Pancreas (tissue), 10 donors: Measurements from ENCODE around the gene C9. TPM values are rescaled to one million over a fixed set of nuclear protein-coding genes. Genes with fewer than 3 reads are reported as not detected.
"Not testable (repeated sequence)": the region's sequence is repeated elsewhere in the genome, so short reads cannot be mapped to it uniquely, and the experiment has no call there.

ENCODE experiments used
- ATAC-seq, 4 donors: fragments of 200-7000 bp; cut with Tn5 transposase; one replicate each; pipeline versions ENCODE4 v1.8.0 to v1.9.1; 2020; ENCODE audit warnings: mild to moderate bottlenecking in 4 of 4, moderate library complexity in 4 of 4
- DNase-seq, 6 donors: peaks; one replicate each; pipeline ENCODE4 v3.0.0-alpha.2; 2020
- FAIRE-seq: peaks from 2 replicates; lab custom pipeline; 2012; peaks lifted over from hg19 to GRCh38; lab: Jason Lieb, UNC
- H3K27ac ChIP-seq, 4 donors: fragments of 200-600 bp; sonication (generic); 1 replicate in 3 of 4; 2 replicates in 1 of 4; pipeline versions ENCODE4 v1.5.0 to v1.8.0; 2020
- H3K27me3 ChIP-seq, 4 donors: fragments of 200-600 bp; one replicate each; pipeline ENCODE4 v1.8.0; 2021
- H3K36me3 ChIP-seq, 3 donors: fragments of 200-600 bp; sonication (generic) in 1 of 3; one replicate each; pipeline versions ENCODE4 v1.5.0 to v1.8.0; 2020 to 2021
- H3K4me1 ChIP-seq, 3 donors: fragments of 200-600 bp; one replicate each; pipeline ENCODE4 v1.8.0; 2021
- H3K4me3 ChIP-seq, 4 donors: fragments of 200-600 bp; sonication (generic) in 2 of 4; one replicate each; pipeline versions ENCODE4 v1.5.0 to v1.8.0; 2020 to 2021
- H3K9me3 ChIP-seq, 4 donors: fragments of 200-600 bp; one replicate each; pipeline ENCODE4 v1.8.0; 2021
- WGBS, 2 donors: extraction: QIAGEN DNeasy Blood & Tissue Kit; methylation state at CpG; one replicate each; pipeline ENCODE4 v1.1.7; 2013; 5-methylcytosine and 5-hydroxymethylcytosine counted together
- intact Hi-C, 3 donors: fragments of 100-400 bp; cut with DNase I; formaldehyde crosslinking; loops; one replicate each; pipeline versions ENCODE4 v1.11.1 to v1.14.2; 2022
- polyA plus RNA-seq, 2 donors: library from polyadenylated mRNA; stranded (reverse); fragments of 200-250 nt; gene quantifications; one replicate each; pipeline ENCODE4 v1.2.3, GENCODE V29; 2013
- total RNA-seq, 6 donors: library from RNA; stranded (reverse); fragmentation: NEBNext Ultra II Directional in 4 of 6; extraction: Animal tissue kit (Norgen Biotek cat#: 25700) in 4 of 6; gene quantifications; one replicate each; pipeline versions ENCODE4 v1.2.1 to v1.2.4, GENCODE V29; 2021 to 2023
- TF ChIP-seq, protein P1 (sequence below), 4 donors: fragments of 200-600 bp; sonication (generic) in 3 of 4; IDR thresholded peaks; one replicate each; pipeline versions ENCODE4 v1.5.0 to v1.8.0; 2021; ENCODE audit warnings: antibody characterized with exemption in 4 of 4
- donor health status: healthy with polysubstance abuse.
- donor health status: DM: no; HTN: no; CAD: no; lungs with moderate emphysema.
- donor health status: DM: no; HTN: no; CAD: no.
- donor health status: control.
- donor health status: control.
- donor health status: Bipolar disorder and iron deficiency.
- donor health status: DM: yes; HTN: yes; CAD: no.
- donor health status: DM: no; HTN: no; CAD: no.
- donor health status: DM: no; HTN: no; CAD: no.
- donor health status: DM: yes; HTN: yes; CAD: no.

Gene C9
- total and polyA plus RNA-seq, 8 donors = 0.82 TPM; not detected in 7

DNA sequence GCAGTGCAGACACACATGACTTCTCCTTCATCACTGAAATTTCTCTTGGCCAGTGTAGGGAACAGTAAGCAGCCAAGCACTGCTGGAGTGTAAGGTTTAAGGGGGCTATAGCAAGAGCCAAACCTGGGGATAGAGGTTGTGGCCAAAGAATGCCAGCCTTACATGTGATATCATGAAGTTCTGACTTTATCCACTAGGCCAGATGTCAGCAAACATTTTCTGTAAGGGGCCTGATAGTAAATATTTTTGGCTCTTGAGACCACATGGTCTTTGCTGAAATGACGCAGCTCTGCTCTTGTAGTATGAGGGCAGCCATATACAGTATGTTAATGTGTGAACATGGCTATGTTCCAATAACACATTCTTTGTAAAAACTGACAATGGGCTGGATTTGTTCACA lies 115.2 kb downstream of the C9 start:
- no peak for DNase-seq
- Histone ChIP-seq H3K4me1 (no peaks in the 10 kb centered on the region), H3K9me3 (no peaks in the 10 kb centered on the region), H3K27me3 (no peaks in the 10 kb centered on the region), H3K4me3 (no peak overlapping the region), H3K36me3 (no peaks in the 10 kb centered on the region), H3K27ac (no peak overlapping the region)
- intact Hi-C loops = no loop called here
- 63 to 83% methylated on average over 1 of the region's 1 CpG for WGBS, 2 donors
- ATAC-seq = no peak
- FAIRE-seq = no peak
- TF ChIP-seq, protein P1, sequence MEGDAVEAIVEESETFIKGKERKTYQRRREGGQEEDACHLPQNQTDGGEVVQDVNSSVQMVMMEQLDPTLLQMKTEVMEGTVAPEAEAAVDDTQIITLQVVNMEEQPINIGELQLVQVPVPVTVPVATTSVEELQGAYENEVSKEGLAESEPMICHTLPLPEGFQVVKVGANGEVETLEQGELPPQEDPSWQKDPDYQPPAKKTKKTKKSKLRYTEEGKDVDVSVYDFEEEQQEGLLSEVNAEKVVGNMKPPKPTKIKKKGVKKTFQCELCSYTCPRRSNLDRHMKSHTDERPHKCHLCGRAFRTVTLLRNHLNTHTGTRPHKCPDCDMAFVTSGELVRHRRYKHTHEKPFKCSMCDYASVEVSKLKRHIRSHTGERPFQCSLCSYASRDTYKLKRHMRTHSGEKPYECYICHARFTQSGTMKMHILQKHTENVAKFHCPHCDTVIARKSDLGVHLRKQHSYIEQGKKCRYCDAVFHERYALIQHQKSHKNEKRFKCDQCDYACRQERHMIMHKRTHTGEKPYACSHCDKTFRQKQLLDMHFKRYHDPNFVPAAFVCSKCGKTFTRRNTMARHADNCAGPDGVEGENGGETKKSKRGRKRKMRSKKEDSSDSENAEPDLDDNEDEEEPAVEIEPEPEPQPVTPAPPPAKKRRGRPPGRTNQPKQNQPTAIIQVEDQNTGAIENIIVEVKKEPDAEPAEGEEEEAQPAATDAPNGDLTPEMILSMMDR (IDR thresholded peaks at IDR 0.05) = no peak

DNA sequence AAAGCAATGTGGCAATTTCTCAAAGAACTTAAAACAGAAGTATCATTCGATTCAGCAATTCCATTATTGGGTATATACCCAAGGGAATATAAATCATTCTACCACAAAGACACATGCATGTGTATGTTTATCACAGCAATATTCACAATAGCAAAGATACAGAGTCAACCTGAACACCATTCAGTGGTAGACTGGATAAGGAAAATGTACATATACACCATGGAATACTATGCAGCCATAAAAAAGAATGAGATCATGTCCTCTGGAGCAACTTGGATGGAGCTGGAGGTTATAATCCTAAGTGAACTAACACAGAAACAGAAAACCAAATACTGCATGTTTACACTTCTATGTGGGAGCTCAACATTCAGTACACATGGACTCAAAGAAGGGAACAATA lies 123.5 kb downstream of the C9 start:
- 71 to 94% methylated on average over 1 of the region's 1 CpG for WGBS, 2 donors

DNA sequence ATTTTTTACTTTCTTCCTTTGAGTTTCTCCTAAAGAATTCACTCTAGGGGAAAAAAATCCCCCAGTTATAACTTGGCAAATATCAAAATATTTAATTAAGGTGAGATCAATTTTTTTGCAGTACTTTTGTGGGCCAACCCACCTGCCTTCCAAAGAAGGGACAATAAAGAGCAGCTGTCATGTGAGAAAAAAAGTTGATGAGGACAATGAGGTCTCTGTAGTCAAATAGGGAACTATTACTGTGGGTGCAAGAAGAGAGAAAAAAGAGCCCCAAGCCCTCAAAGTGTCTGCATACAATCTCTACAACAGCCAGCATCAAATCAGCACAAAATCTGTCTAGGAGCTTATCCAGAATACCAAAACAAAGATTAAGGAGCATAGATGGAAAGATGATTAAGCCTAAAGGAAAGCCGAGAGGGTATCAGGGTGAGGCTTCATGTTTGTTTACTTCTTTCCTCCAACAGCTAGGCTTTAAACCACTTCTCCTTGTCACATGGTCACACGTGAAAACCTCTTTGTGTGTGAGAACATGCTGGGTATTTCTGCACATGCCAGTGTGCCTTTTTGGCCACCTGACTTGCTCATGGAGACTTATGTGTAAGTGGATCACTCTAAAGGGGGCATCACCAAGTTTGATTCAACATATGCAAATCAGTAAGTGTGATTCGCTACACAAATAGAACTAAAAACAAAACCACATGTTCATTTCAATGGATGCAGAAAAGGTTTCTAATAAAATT lies 125.8 kb downstream of the C9 start:
- ATAC-seq (peak in 1 of 4 donors; percentile 37), DNase-seq (no peak), FAIRE-seq (no peak)
- no peak overlapping the region for H3K27ac ChIP-seq
- H3K9me3 ChIP-seq = no peaks in the 10 kb centered on the region
- H3K36me3 ChIP-seq = no peaks in the 10 kb centered on the region
- 38 to 52% methylated on average over 3 of the region's 3 CpGs for WGBS, 2 donors
- H3K4me3 ChIP-seq = no peak overlapping the region
- TF ChIP-seq, protein P1 (IDR thresholded peaks at IDR 0.05) = no peak
- H3K4me1 ChIP-seq = no peaks in the 10 kb centered on the region
- H3K27me3 ChIP-seq = no peaks in the 10 kb centered on the region
- intact Hi-C loops = no loop called here

More for the DNA sequence above, 123.5 kb downstream of the C9 start:
- Histone ChIP-seq H3K36me3 (no peaks in the 10 kb centered on the region), H3K9me3 (no peaks in the 10 kb centered on the region), H3K4me1 (no peaks in the 10 kb centered on the region), H3K27ac (no peak overlapping the region), H3K4me3 (no peak overlapping the region), H3K27me3 (no peaks in the 10 kb centered on the region)
- ATAC-seq (no peak), DNase-seq (no peak), FAIRE-seq (no peak)
- TF ChIP-seq, protein P1 (IDR thresholded peaks at IDR 0.05) = no peak
- intact Hi-C loops = no loop called here

DNA sequence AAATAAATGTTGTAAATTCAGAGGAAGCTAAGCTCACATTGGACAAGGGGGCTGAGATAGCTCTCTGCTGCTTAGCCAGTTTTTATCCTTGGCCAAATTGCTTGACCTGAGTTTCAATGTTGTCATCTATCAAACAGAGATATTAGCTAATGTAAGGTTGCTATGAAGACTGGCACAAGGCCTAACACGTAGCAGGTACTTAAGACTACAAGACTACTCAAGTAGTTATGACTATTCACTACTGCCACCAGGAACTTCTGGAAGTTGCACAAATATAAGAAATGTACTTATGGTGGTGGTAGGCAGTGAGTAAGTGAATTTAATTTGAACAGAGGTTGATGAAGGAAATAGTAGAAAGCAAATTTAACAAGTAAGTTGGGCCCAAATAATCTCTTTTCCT lies 127.6 kb downstream of the C9 start:
- H3K27ac ChIP-seq = no peak overlapping the region
- no peaks in the 10 kb centered on the region for H3K36me3 ChIP-seq
- DNase-seq = no peak
- no peaks in the 10 kb centered on the region for H3K4me1 ChIP-seq
- H3K27me3 ChIP-seq = no peaks in the 10 kb centered on the region
- TF ChIP-seq, protein P1 (IDR thresholded peaks at IDR 0.05) = no peak
- 59 to 75% methylated on average over 1 of the region's 1 CpG for WGBS, 2 donors
- intact Hi-C loops = no loop called here
- H3K9me3 ChIP-seq = no peaks in the 10 kb centered on the region
- H3K4me3 ChIP-seq = no peak overlapping the region
- FAIRE-seq = no peak
- no peak for ATAC-seq

DNA sequence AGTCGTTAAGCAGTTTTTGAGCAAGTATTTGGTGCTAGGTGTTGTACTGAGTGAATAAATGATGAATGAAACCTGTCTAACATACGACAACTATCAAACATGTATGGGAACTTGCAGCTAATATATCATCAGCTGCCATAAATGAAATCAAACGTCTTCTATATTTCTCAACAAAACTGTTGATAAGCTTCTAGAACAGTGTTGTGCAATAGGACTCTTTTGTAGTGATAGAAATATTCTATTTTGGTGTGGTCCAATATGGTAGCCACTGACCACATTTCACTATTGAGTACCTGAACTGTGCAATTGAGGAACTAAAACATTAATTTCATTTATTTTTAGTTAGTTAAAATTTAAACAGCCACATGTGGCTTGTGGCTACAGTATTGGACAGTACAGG lies 128.6 kb downstream of the C9 start:
- Histone ChIP-seq H3K27me3 (no peaks in the 10 kb centered on the region), H3K4me3 (no peak overlapping the region), H3K4me1 (no peaks in the 10 kb centered on the region), H3K9me3 (no peaks in the 10 kb centered on the region), H3K36me3 (no peaks in the 10 kb centered on the region), H3K27ac (no peak overlapping the region)
- no peak for ATAC-seq
- intact Hi-C loops = no loop called here
- no peak for DNase-seq
- FAIRE-seq = no peak
- WGBS, 2 donors = 36 to 48% methylated on average over 3 of the region's 3 CpGs
- TF ChIP-seq, protein P1 (IDR thresholded peaks at IDR 0.05) = no peak

DNA sequence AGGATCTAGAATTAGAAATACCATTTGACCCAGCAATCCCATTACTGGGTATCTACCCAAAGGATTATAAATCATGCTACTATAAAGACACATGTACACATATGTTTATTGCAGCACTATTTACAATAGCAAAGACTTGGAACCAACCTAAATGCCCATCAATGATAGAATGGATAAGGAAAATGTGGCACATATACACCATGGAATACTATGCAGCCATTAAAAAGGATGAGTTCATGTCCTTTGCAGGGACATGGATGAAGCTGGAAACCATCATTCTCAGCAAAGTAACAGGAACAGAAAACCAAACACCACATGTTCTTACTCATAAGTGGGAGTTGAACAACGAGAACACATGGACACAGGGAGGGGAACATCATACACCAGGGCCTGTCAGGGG lies 129.8 kb downstream of the C9 start:
- ATAC-seq, H3K9me3 ChIP-seq, FAIRE-seq, H3K4me3 ChIP-seq, H3K27ac ChIP-seq, DNase-seq, H3K27me3 ChIP-seq, intact Hi-C loops, H3K4me1 ChIP-seq, H3K36me3 ChIP-seq: not testable (repeated sequence)
- WGBS, 2 donors = 50 to 65% methylated on average over 1 of the region's 1 CpG
